Activated CD4-positive, alpha-beta T cell treated with anti-CD3 and anti-CD28 coated beads for 48 hours (primary cell): Measurements from ENCODE around the gene MYO3B.
"Not testable (repeated sequence)": the region's sequence is repeated elsewhere in the genome, so short reads cannot be mapped to it uniquely, and the experiment has no call there.

ENCODE experiments used
- DNase-seq: peaks from one replicate; pipeline ENCODE4 v3.0.0-alpha.2; 2020

The MYO3B gene

GRCh38 chr2:170377500-170378207, 199.7 kb downstream of the MYO3B start:
- DNase-seq = no peak

GRCh38 chr2:170380267-170380666, 202.3 kb downstream of the MYO3B start:
- no peak for DNase-seq

- no peak for DNase-seq
These were observed 203.7 kb downstream of the MYO3B start for GRCh38 chr2:170381678-170382077.

- no peak for DNase-seq
These were observed 208.6 kb downstream of the MYO3B start for GRCh38 chr2:170386554-170386953.

DNA sequence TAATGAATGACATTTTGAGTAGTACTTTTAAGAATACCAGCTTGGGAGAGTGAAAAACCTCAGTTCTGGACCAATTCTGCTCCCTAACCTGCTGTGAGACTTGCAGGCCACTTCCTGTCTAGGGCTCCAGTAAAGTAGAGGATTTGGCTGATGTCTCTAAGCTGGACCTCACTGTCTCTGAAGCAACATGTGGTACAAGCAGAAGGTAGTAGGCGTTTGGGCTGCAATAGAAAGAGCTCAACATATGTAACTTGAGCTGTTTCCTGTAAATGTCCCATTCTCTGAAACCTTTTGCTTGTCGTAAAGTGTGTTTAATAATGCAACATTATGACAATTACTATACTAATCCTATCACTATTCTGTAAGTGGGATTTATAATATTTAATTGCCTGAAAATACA, 213.1 kb downstream of the MYO3B start:
- DNase-seq = no peak

DNA sequence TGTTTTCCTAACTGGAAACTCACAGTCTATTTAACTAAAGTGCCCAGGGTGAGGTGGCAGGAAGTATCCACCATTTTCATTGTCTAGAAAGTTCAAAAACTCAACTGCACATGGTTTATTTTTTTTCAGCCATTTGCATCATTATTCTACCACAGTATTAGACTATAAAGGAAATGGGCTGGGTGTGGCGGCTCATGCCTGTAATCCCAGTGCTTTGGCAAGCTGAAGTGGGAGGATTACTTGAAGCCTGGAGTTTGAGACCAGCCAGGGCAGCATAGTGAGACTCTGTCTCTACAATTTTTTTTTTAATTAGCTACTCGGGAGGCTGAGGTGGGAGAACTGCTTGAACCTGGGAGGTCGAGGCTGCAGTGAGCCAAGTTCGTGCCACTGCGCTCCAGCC, 213.8 kb downstream of the MYO3B start:
- DNase-seq = no peak

DNA sequence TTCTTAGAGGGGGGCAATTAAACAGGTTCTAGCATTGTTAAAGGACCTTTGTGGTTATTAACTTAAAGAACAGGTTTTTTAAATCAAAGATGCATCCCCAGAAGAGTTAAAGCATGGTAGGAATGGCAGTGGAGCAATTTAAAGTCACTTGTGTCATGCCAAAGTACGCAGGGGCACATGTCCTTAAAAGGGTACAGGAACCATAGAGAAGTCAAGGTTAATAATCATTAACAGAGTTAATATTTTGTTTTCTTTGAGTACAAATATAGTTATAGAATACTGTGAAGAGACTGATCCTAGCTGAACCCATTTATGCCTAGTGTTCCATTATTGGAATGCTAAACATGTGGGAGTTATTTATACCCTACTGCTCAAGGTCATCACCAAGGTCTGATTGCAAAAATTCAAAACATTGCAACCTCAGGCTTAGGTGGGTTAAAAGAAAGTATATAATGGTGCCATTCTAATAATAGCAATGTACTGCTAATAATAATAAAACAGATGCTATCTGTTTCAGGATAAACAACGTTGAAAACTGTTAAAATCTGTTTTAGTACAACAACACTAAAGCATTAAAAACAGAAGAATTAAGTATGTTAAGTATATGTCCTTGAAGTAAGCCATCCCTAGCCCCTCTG, 216.0 kb downstream of the MYO3B start:
- DNase-seq = no peak

GRCh38 chr2:170394641-170395387, 216.9 kb downstream of the MYO3B start:
- DNase-seq = no peak

GRCh38 chr2:170396799-170397459, 219.0 kb downstream of the MYO3B start:
- no peak for DNase-seq

GRCh38 chr2:170401187-170401586, 223.2 kb downstream of the MYO3B start:
- no peak for DNase-seq

- DNase-seq = no peak
These were observed 226.9 kb downstream of the MYO3B start for GRCh38 chr2:170404846-170405245.

GRCh38 chr2:170405326-170405725, 227.4 kb downstream of the MYO3B start:
- no peak for DNase-seq

DNA sequence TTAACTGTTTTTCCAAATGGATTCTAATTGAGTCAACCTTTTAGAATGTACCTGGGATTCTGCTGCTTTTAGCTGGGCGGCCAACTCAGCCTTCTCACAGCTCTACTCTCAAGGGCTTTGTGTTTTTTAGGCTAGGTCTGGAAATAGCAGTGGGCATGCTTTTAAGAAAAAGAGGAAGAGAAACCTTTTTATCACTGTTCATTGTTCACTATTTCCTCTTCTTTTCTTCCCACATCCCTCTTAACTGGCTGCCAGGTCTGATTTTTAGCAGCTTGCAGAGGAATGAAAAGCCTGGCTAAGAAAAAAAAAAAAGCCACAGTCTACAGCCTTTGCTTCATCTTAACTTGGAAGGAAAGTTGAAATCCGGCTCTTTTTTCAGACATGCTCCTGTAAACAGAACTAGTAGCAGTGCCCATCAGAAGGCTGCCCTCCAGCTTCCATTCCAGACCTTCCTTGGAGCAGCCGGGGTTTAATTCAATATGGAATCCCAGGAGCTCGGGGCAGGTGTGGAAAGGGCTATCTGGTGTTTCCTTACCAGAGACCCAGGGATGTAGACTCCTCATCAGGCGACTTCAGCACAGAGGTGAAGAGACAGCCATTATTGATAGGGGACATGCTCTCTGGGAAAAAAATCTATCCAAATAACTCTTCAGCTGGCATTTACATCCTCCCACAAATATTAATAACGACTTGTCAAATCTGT, 230.7 kb downstream of the MYO3B start:
- DNase-seq = no peak

DNA sequence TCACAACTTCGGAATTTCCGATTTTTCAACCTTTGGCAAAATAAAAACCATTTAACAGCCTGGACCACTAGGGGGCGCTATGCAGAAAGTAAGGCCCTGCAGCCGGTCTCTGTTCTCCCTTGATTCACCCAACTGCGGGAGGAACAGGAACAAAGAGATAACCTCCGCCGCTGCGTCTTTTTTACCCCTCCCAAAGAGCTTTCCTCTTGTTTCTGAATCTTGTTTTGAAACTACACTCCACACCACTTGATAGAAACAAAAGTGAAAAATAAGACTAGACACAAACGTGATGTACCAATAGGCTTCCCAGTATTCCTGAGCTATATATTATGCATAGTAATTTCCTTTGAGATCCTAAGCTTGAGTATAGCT, 231.2 kb downstream of the MYO3B start:
- peak; percentile 86 for DNase-seq

GRCh38 chr2:170411660-170412059, 233.7 kb downstream of the MYO3B start:
- no peak for DNase-seq

DNA sequence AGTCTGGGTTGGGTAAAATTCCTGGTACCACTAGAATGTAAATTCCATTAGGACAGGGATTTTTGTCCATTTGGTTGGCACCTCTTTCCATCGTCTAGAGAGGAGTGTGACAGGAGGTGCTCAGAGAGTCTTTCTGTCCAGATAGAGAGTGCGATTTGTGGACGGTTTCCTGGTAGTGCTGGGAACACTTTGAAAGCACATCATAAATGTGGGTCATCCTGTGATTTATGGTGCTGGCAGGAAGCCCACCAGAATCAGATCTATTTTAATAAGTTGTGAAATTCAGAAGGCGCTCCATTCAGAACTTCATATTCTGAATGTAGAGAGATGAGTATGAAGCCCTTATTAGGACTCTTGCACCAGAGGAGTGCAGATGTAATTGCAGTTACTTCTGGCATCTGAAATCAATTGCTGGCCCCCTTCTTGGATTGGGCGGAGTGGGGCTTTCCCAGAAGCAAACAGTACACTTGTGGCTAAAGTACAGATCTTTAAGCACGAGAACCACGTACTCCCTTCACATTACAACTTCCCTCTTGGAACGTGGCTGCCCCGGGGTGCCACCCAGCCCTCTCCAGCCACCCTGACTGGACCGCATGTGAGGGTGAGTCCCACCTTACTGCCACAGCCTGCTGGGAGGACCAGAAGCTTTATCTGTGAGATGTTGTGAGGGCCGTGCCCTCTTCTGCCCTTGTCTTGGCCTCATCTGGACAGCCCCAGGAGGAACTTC, 243.2 kb downstream of the MYO3B start:
- no peak for DNase-seq

DNA sequence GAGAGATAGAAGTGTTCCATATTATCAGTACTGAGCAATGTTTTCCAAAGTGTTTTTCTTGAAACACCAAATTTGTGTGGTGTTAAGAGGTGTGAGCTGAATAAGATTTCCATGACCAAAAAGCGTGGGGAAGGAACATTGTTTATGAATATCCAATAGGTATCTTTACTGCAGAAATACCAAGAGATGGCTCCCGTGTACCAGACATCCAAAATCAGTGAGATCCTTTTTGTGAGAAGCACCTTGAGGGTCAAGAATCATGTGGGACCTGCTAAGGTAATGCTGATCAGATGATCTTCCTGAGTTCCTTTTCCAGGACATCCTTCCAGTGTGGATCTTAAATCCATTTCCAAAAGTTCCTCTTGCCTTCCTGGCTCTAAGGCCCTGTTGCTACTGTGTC, 246.0 kb downstream of the MYO3B start:
- DNase-seq = no peak

DNA sequence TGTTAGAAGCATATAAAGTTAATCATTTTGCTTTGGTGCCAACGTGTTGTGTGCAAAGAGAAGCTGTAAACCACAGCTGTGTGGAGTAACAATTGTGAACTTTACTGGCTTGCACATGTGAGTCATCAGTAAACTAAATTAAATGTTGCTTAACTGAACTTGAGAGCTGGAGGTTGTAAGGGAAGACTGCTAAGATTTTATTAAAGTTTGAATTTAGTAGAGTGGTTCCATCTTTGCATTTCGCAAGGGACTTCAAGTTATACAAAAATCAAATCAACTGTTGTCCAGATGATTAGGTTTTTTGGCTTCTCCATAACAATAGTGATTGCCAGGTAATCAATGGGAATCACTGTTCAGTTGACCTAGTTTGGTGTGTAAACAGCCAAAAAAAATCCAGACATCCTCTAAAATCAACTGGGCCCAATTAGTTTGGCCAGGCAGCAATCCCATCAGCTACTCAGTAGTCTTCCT, 247.4 kb downstream of the MYO3B start:
- no peak for DNase-seq

DNA sequence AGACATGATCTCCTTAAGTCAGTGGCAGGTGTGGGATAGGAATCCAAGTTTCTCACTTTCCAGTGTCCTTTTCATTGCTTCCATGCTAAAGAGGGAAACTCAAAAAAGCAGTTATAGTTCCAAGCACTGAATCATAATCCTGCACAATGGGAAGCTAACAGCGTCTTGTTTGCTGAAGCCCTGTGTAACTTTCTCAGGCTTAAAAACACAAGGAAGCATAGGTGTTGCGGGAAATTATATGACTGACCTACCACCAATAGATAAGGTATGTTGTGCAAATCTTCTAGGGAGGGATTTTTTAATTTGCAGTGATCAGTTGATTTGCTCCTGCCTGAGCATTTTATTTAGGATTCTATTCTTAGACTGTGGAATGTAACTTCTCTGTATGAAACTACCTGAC, 250.9 kb downstream of the MYO3B start:
- DNase-seq = no peak

- DNase-seq = no peak
These were observed 254.9 kb downstream of the MYO3B start for GRCh38 chr2:170432823-170433222.

DNA sequence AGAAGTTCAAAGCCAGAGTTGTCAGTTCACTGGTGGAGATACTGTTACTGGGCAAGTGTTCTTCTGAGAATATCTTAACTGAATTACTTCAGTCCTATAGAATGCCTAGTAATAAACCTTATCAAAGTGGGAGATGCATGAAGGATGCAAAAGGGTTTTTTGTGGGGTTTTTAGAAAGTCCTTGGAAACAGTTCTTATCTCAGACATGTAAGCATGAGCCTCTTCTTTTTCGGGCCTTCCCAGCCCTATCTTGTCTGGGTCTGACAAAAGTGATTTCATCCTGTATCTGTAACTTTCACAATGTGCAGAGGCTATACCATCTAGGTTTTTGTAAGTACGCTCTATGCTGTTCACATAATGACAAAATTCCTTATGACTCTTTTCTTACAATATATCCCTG, 255.5 kb downstream of the MYO3B start:
- no peak for DNase-seq

DNA sequence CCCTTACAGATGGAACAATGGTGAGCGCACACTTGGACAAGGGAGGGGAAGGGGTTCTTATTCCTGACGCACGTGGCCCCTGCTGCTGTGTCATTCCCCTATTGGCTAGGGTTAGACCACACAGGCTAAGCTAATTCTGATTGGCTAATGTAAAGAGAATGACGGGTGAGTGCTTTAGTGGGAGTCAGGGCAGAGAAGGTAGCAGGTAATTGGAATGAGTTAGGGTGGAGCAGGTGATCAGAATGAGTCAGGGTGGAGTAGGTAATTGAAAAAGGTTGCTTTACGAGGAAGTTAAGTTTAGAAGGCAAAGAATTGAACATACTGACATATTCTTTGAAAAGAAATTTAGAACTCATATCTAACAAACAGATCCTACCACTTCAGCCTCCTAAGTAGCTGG, 256.4 kb downstream of the MYO3B start:
- not testable (repeated sequence) for DNase-seq
